Effector memory CD4-positive, alpha-beta T cell (primary cell): ENCODE measurements around the gene CHD2.
A peak's percentile ranks its signal among the peaks of the same experiment; 100 is the strongest.

Source experiments
- DNase-seq, 3 donors: peaks; one replicate each; pipeline ENCODE4 v3.0.0-alpha.2; 2020
- H3K27ac ChIP-seq: 2 replicates; pipeline ENCODE4 v1.7.0; 2013; ENCODE audit warnings: mild to moderate bottlenecking, low read length, moderate library complexity; ENCODE audit not compliant: insufficient read depth, poor library complexity, severe bottlenecking
- H3K27me3 ChIP-seq: replicated peaks from 2 replicates; pipeline ENCODE4 v1.7.0; 2013; ENCODE audit warnings: mild to moderate bottlenecking, low read length; ENCODE audit not compliant: insufficient read depth, control insufficient read depth, poor library complexity, severe bottlenecking
- H3K36me3 ChIP-seq: 2 replicates; pipeline ENCODE4 v1.7.0; 2013; ENCODE audit warnings: mild to moderate bottlenecking, low read length, moderate library complexity; ENCODE audit not compliant: control insufficient read depth, insufficient read depth
- H3K4me1 ChIP-seq: 2 replicates; pipeline ENCODE4 v1.7.0; 2013; ENCODE audit warnings: low read length, mild to moderate bottlenecking; ENCODE audit not compliant: control insufficient read depth, insufficient read depth, poor library complexity, severe bottlenecking
- H3K4me3 ChIP-seq: 2 replicates; pipeline ENCODE4 v1.7.0; 2013; ENCODE audit warnings: low read length, low read depth, mild to moderate bottlenecking; ENCODE audit not compliant: insufficient read depth, poor library complexity, severe bottlenecking
- H3K9me3 ChIP-seq: 2 replicates; pipeline ENCODE4 v1.7.0; 2013; ENCODE audit warnings: mild to moderate bottlenecking, low read length, moderate library complexity; ENCODE audit not compliant: control insufficient read depth

Gene CHD2

DNA sequence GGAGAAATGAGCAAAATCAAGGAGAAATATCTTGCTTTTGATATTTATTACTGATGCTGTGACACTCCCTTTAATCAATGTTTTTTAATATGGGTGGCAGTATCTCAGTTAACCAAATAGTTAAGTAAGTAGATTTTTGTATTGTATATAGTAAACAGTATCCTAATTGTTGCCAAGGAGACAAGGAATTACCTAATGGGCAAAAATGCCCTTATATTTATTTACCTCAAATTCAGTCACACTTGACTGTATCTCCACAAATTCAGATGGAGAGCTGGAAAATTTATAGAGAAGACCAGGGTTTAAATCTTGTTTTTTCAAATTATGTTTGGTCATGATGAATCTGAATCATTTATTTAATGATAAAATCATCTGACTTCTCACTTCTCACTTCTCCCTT is 3.6 kb upstream of the CHD2 start:
- no peak for DNase-seq
- Histone ChIP-seq H3K9me3 (no peaks in the 10 kb centered on the region), H3K36me3 (peaks cover 44% of the 10 kb centered on the region), H3K27me3 (no peaks in the 10 kb centered on the region), H3K27ac (peak overlapping the region; percentile 38), H3K4me3 (no peak overlapping the region), H3K4me1 (peaks cover 8% of the 10 kb centered on the region)

DNA sequence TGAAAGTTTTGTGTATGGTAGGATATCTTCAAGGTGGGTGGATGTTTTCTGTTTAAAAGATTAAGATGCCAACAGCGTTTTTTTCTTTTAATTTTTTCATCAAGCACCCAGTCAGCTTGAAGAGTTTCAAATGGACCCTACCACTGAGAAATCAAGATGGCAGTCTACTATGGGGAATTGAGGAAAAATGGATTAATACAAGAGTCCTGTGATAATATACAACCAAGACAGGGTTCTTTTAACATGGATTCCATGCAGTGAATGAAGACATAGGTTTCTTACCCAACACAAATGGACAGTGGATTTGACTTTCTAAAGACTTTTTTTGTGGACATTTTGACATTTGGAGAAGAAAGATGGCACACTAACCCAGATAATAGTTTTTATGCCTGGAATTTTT is 2.5 kb upstream of the CHD2 start:
- peaks cover 5% of the 10 kb centered on the region for H3K4me1 ChIP-seq
- no peaks in the 10 kb centered on the region for H3K9me3 ChIP-seq
- H3K27me3 ChIP-seq, result no peaks in the 10 kb centered on the region
- peaks cover 34% of the 10 kb centered on the region for H3K36me3 ChIP-seq
- no peak overlapping the region for H3K4me3 ChIP-seq
- DNase-seq, result no peak
- no peak overlapping the region for H3K27ac ChIP-seq

DNA sequence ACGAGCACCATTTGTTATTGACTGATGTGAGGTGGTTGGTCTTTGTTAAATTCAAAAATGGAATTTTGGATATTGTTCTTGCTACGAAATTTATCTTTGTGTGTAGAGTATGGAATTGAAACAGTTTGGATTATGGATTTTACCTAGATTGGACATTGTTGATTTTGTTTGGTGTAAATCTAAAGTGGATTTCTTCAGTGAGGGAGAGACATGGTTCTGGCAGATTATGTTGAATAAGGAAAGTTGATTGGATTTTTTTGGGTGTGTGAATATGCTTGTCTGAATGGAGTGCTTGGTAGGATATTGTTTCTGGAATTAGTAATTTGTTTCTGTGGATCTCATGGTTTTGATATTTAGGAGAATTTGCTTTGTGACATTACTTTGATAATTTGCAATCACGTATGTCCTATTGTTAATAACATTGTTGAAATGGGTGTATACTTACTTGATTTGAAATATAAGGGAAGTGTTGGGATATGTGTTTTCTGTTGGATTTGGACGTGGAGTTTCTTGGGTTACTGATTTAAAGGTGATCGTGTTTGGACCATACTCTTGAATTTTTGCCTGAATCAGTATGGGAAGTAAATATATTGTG is 1.0 kb upstream of the CHD2 start:
- peaks cover 20% of the 10 kb centered on the region for H3K36me3 ChIP-seq
- H3K4me3 ChIP-seq, result no peak overlapping the region

DNA sequence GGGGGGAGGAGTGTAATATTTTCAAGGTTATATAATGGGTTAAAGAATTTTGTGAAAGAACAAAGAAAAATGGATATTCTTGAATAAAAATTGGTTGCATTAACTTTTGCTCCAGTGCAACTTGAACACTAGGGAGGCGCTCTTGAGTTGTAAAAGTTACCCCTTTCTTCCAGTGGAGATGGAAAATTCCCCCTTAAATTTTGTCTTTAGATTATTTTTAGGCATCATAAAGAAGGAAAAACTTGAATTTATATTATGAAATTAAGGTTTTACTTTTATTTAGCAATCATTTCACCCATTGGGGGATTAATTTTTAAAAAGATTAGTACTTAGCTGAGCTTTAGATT is 550 bp upstream of the CHD2 start:
- no peak for DNase-seq
- peaks cover 15% of the 10 kb centered on the region for H3K36me3 ChIP-seq
- peak overlapping the region; percentile 97 for H3K27ac ChIP-seq
- H3K27me3 ChIP-seq, result no peaks in the 10 kb centered on the region
- H3K4me1 ChIP-seq, result peaks cover 5% of the 10 kb centered on the region
- no peak overlapping the region for H3K4me3 ChIP-seq
- no peaks in the 10 kb centered on the region for H3K9me3 ChIP-seq

More for the DNA sequence above, 1.0 kb upstream of the CHD2 start:
- Histone ChIP-seq H3K4me1 (peaks cover 5% of the 10 kb centered on the region), H3K9me3 (no peaks in the 10 kb centered on the region), H3K27ac (no peak overlapping the region), H3K27me3 (no peaks in the 10 kb centered on the region)
- no peak for DNase-seq

DNA sequence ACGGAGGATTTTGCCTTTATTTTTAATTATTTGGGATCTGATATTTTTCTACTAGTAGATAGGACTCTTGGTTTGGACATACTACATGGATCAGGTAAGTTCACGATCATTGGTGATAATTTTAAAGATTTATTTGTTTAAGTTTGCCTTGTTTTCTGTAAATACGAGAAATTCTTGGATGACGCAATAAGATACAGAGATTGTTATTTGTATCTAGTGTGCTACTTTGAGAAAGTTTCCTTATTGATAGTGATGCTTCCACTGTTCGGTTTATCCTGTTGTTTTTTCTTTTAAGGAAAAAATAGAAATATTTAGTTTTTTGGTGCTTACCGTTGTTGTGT is 577 bp downstream of the CHD2 start:
- peaks cover 15% of the 10 kb centered on the region for H3K36me3 ChIP-seq
- peak overlapping the region; percentile 97 for H3K27ac ChIP-seq
- no peaks in the 10 kb centered on the region for H3K9me3 ChIP-seq
- no peak for DNase-seq
- H3K4me3 ChIP-seq, result peak overlapping the region; percentile 78
- H3K4me1 ChIP-seq, result peaks cover 9% of the 10 kb centered on the region
- H3K27me3 ChIP-seq, result no peaks in the 10 kb centered on the region

DNA sequence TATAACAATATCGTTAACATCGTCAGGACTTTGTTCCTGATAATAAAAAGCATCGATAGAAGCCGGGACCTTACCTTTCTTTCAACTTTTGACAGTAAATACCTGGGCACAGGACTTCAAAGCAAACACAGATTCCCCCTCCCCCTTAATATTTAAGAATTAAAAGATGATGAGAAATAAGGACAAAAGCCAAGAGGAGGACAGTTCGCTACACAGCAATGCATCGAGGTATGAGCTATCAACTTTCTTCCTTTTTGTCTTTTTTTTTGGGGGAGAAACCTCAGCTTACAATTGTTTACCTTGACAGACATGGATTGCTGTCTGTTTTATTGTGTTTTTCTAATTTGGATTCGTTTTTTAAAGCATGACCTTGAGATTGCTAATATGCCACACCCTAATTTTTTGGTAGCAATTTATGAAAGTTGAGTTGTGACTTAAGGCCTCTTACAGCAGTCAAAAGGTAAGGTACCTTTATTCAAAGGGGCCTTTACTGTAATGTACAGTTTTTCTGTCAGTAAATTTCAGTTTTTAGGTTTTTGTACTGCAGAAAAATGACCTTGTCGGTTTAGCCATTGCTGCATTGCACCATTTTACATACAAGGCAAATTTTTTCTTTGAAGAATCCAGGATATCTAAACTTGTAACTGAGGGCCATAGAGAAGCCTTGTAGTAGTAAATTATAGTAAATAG is 1.1 kb downstream of the CHD2 start:
- Histone ChIP-seq H3K36me3 (peaks cover 15% of the 10 kb centered on the region), H3K27ac (peak overlapping the region; percentile 97), H3K4me3 (peak overlapping the region; percentile 78), H3K27me3 (no peaks in the 10 kb centered on the region), H3K9me3 (no peaks in the 10 kb centered on the region), H3K4me1 (peaks cover 14% of the 10 kb centered on the region)
- DNase-seq, result no peak

DNA sequence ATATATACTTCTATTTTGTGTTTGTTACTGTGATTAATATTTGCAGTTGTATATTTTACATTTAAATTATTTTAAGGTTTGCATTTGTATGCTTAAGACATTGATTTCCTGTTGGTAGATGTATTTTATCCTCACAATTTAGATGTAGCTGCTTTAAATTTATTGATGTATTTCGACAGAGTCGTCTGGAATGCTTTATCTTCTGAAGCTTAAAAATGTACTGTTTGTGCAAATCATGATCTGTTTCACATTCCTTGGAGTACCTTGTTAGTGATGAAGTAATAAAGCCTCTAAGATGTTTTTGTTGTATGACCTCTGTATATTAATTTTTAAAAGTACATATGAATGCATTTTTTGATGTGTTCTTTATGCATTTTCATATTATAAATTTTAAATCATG is 1.9 kb downstream of the CHD2 start:
- Histone ChIP-seq H3K4me1 (peaks cover 21% of the 10 kb centered on the region), H3K9me3 (no peaks in the 10 kb centered on the region), H3K4me3 (peak overlapping the region; percentile 78), H3K27ac (peak overlapping the region; percentile 97), H3K36me3 (peaks cover 15% of the 10 kb centered on the region), H3K27me3 (no peaks in the 10 kb centered on the region)
- no peak for DNase-seq

DNA sequence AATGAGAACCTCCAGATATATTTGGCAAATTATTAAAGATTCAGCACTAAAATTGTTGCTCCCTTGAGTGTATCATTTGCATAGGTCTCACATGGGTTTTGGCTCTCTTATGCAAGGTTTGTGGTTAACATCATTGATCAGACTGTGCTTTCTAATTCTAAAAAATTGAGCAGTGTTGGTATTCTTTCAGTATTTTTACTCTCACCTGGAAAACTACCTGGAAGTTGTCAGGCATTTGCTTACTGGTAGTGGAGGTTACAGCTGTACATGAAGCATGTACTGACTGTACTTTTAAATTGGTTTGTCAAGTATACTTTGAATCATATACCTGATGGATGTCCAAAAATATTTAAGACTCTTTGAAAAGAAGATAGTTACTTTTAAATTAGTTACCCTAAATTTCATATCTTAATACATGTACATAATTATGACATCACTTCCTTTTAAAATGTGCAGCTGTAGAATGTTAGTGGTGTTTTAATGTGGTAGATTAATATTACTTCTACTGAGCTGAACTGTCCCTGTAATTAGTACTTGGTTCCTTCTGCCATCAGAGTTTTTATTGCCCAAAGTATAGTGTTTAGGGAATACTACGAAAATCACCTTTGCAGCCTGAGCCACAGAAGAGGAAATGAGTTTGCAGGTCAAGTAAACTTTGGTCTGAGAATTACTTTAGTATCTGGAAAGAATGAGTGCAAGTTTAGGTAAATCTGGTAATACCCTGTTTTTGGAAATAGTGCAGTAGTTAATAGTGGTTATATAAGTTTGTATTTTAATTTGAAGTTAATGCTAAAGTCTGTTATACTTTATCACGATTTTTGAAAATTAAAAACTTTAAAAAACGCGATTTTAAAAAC is 2.8 kb downstream of the CHD2 start:
- peak overlapping the region; percentile 97 for H3K27ac ChIP-seq
- H3K9me3 ChIP-seq, result no peaks in the 10 kb centered on the region
- H3K4me1 ChIP-seq, result peaks cover 30% of the 10 kb centered on the region
- peak overlapping the region; percentile 78 for H3K4me3 ChIP-seq
- H3K36me3 ChIP-seq, result peaks cover 7% of the 10 kb centered on the region
- no peaks in the 10 kb centered on the region for H3K27me3 ChIP-seq
- no peak for DNase-seq

DNA sequence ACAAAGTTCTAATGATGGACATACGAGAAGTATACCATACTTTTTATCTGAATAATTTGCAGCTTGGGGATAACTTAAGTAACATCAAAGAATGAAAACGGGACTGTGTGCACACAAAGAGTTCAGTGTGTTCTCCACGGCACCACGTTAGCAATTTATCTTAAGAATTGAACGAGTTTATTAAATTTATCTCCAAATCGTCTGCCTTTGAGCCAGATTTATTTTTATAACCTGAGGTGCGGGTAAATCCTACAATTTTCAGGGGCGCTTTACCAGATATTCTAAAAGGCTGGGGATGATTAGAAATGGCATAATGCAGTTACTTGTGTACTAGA is 3.5 kb downstream of the CHD2 start:
- no peak for DNase-seq
- Histone ChIP-seq H3K4me3 (peak overlapping the region; percentile 78), H3K4me1 (peaks cover 36% of the 10 kb centered on the region)

More for the DNA sequence above, 3.5 kb downstream of the CHD2 start:
- H3K9me3 ChIP-seq, result no peaks in the 10 kb centered on the region
- peak overlapping the region; percentile 97 for H3K27ac ChIP-seq
- H3K36me3 ChIP-seq, result peaks cover 4% of the 10 kb centered on the region
- H3K27me3 ChIP-seq, result no peaks in the 10 kb centered on the region
